ENCODE results near the gene LGI4.

The LGI4 gene

GRCh38 chr19:35088131-35088913 is 46.5 kb downstream of the LGI4 start:
- in situ Hi-C loops (cut with MboI; ENCODE audit: low sequenced_read_pairs), result no loop called here

DNA sequence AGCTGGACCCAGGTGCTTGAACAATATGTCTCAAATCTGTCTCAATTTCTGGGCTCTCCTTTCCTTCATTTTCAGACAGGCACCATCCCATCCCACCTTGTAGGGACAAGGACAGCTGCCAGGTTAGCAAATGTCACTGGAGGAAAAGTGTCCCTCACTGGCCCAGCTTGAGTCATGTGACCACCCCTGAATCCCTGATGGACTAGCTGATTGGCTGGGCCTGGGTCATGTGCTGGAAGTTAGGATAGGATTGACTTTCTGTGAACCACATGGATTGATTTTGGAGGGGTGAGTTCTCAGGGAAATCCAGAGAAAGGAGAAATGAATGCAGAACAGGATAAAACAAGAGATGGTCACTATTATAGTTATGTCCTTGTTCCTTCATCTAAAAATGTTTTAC is 47.5 kb downstream of the LGI4 start:
- in situ Hi-C loops (cut with MboI; ENCODE audit: low sequenced_read_pairs), result no loop called here

- in situ Hi-C loops (cut with MboI; ENCODE audit: low sequenced_read_pairs), result no loop called here
Measured at GRCh38 chr19:35086455-35086854, 48.4 kb downstream of the LGI4 start.

- in situ Hi-C loops (cut with MboI; ENCODE audit: low sequenced_read_pairs), result no loop called here
Measured at GRCh38 chr19:35085947-35086346, 48.9 kb downstream of the LGI4 start.

- in situ Hi-C loops (cut with MboI; ENCODE audit: low sequenced_read_pairs), result no loop called here
Measured at GRCh38 chr19:35084509-35084762, 50.4 kb downstream of the LGI4 start.

DNA sequence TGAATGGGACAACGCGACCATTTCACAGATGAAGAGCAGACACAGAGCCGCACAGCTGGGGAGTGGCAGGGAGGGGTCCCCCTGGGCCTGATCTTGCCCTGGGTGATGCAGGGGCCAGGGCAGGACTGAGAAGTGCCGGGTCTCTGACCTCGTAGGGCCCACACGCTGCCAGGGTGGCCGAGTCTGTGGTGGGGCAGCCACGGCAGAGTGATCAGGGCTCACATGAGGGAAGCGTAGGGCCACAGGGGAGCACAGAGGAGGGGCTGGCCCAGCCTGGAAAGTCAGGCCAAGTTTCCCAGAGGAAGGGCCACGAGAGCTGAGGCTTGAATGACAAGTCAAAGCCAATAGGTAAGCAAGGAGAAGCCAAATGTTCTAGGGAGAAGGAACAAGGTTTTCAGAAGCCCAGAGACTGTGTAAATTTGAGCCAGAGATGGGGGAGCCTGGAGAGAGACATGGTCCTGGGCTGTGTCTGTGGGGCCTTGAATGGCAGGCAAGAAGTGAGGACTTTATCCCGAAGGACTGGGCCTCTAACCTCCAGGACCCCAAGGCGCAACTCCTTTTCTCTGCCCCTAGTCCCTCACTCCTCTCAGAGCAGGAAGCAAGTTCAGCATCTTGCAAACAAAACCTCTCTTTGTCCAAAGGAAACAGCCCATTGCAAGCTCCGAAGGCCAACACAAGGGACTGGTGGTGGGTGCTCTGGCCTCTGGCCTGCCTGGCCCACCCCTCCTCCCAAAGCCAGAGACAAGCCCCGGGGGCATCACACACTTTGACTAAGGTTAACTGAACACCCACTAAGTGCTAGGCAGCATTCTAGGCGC is 51.0 kb downstream of the LGI4 start:
- in situ Hi-C loops (cut with MboI; ENCODE audit: low sequenced_read_pairs), result no loop called here

GRCh38 chr19:35081201-35081600 is 53.7 kb downstream of the LGI4 start:
- in situ Hi-C loops (cut with MboI; ENCODE audit: low sequenced_read_pairs), result no loop called here

DNA sequence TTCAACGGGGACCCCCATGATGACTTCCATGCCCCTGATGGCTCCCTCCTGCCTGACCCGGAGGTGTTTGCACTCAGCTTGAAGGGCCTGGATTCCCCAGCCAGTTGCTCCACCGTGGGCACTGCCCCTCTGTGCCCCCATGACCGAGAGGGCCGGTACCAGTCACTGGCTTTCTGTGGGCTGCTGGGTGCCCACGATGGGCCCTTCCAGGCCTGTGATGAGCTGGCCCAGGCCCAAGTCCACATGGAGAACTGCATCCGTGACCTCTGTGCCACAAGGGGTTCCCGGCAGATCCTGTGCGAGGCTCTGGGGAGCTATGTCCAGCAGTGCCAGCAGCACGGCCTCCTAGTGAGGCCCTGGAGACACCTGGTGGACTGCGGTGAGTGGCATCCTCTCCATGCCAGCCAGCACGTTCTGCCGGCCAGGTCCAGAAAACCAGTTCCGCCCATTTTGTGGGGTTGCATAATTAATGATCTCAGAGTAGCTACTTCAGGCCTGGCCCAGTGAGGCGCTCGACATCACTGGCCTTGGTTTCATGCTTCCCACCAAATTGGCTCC is 54.2 kb downstream of the LGI4 start:
- in situ Hi-C loops (cut with MboI; ENCODE audit: low sequenced_read_pairs), result no loop called here

- in situ Hi-C loops (cut with MboI; ENCODE audit: low sequenced_read_pairs), result no loop called here
Measured at GRCh38 chr19:35079826-35080225, 55.0 kb downstream of the LGI4 start.

GRCh38 chr19:35077411-35078223 is 57.2 kb downstream of the LGI4 start:
- in situ Hi-C loops (cut with MboI; ENCODE audit: low sequenced_read_pairs), result no loop called here

GRCh38 chr19:35076657-35077056 is 58.2 kb downstream of the LGI4 start:
- in situ Hi-C loops (cut with MboI; ENCODE audit: low sequenced_read_pairs), result no loop called here

GRCh38 chr19:35076026-35076370 is 58.9 kb downstream of the LGI4 start:
- in situ Hi-C loops (cut with MboI; ENCODE audit: low sequenced_read_pairs), result no loop called here

DNA sequence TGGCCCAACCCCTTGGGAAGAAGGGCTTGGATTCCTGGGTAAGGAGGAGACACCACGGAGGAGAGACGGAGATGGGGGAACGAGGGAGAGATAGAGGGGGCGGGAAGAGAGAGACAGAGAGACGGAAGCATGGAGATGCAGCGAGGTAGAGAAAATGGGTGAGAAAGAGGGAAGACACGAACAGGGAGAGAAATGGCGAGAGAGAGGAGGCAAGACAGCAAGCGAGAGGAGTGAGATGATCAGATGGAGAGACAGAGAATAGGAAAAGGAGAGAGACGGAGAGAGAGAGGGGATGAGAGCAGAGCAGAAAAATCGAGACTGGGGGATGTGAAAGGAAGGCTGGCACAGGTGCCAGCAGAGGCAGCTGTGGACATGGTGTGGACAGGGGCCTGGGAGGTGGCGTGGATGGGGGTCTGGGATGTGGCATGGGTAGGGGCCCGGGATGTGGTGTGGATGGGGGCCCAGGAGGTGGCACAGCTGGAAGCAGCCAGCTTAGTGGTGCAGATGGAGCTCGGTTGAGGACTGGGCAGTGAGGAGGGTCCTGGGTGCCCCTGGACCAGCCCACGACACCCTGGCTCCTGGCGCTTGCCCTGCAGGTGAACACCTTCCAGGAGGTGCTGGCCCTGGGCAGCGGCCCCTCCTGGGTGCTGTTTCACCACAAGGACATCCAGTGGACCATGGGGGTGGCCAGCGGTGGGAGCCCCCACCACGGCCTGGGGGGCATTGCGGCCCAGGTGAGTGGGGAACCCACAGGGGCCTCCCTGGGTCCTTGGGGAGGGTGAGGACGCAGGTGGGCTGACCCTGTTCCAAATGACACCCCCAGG is 59.4 kb downstream of the LGI4 start:
- in situ Hi-C loops (cut with MboI; ENCODE audit: low sequenced_read_pairs), result no loop called here

All from hTERT RPE-1 (cell line).